Right hindlimb (tissue), 1 donor: Measurements from ENCODE around the gene RFTN2.

ENCODE experiments used
- DNase-seq: peaks from one replicate; pipeline ENCODE4 v3.0.0-alpha.2; 2018

Gene RFTN2

DNA sequence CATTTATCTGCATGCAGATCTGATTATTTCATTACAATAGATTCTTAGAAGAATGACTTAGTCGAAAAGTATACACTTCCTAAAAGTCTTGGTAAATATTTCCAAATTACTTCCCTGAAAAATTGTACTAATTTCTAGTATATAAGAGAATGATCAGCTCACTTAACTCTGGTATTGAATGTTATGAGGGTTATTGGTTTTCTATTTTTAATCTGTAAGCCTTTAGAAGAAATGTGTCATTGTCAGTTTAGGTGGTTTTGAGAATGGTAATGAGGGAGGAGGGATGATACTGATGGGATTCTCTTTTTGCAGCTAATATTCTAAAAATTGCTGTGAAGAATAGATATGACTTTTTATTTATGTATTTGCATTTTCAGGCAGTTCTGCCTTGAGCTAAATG is 135.7 kb downstream of the RFTN2 start:
- no peak for DNase-seq

GRCh38 chr2:197538412-197538811 is 137.0 kb downstream of the RFTN2 start:
- no peak for DNase-seq
